ENCODE measurements around the gene ATOX1.

ATOX1 gene

DNA sequence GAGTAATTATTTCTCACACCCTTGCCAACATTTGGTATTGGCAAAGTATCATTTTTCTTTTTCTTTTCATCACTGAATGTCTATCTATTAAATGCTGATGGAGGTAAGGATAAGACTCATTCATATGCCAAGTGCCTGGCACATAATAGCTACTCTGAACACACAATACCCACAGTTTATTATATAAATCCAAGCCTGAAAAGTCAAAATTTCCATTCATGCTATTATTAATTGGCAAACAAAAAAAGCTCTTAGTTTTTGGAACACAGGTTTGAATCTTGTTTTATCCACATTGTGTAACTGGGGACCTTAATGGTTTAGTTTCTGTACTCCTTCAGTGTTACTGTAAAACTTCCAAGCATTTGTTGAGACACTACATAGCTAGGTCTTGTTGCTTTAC, 6.4 kb upstream of the ATOX1 start:
- H3K4me1 ChIP-seq (ENCODE audit: insufficient read depth, low read length) = peaks cover 4% of the 10 kb centered on the region
- no peak overlapping the region for H3K27ac ChIP-seq (ENCODE audit: low read depth, low read length)
- no peaks in the 10 kb centered on the region for H3K9me3 ChIP-seq (ENCODE audit: insufficient read depth, low read depth, low read length)
- H3K9ac ChIP-seq (ENCODE audit: low read depth, low read length) = no peak overlapping the region
- H3K27me3 ChIP-seq (ENCODE audit: insufficient read depth, low read length) = no peaks in the 10 kb centered on the region
- H3K36me3 ChIP-seq (ENCODE audit: insufficient read depth, low read length) = no peaks in the 10 kb centered on the region
- H3K4me3 ChIP-seq (ENCODE audit: low read length) = no peak overlapping the region

GRCh38 chr5:151758141-151758429, 346 bp downstream of the ATOX1 start:
- Histone ChIP-seq H3K27ac (ENCODE audit: low read depth, low read length) (peak overlapping the region; percentile 47; the same call in 1 of the 2 replicates), H3K27me3 (ENCODE audit: insufficient read depth, low read length) (no peaks in the 10 kb centered on the region), H3K9me3 (ENCODE audit: insufficient read depth, low read depth, low read length) (no peaks in the 10 kb centered on the region), H3K4me3 (ENCODE audit: low read length) (peak overlapping the region; percentile 79), H3K4me1 (ENCODE audit: insufficient read depth, low read length) (peaks cover 26% of the 10 kb centered on the region), H3K36me3 (ENCODE audit: insufficient read depth, low read length) (0 out of 2 replicates have a peak, but pooled peaks cover 4% of the 10 kb centered on the region), H3K9ac (ENCODE audit: low read depth, low read length) (peak overlapping the region; percentile 73)
- 0% methylated on average over 11 of the region's 11 CpGs for WGBS

DNA sequence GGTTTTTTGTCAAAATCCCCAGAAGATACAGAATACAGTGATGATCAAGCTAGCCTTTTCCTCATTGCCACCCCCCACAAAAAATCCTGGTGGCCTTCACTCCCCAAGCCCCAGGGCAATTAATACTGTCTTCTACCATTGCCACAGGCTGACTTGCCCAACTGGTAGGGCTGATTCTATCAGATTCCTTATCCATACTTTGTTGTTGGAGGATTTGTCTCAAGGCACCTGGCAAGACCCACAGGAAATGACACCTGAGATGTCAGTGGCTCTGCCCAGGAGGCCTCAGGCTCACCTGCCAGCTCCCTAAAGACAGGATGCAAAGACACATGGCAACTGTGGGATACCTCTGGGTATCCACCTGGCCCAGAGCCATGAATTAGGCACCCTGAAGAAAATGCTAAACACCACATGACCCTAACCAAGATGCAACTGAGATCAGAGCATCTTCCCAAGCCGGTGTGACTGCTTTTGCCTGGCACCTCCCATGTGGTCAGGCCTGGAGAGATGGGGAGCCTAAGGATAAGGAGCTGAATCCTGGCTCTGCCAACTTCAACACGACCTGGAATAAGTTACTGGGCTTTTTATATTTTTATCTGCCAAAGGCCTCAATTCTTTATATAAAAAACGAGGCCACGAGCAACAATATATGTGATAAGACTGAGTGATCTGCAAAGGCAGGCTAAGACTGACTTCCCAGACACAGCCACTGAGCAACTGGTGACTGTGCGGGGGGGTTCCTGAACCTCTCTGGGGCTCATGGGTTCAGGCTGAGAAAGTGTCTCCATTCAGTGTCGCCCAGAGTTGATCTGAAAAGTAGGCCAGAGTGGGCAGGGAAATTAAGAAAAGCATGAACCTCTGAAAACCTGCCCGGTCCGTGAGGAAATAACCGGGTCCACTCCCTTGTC, 944 bp downstream of the ATOX1 start:
- Histone ChIP-seq H3K4me1 (ENCODE audit: insufficient read depth, low read length) (peaks cover 26% of the 10 kb centered on the region), H3K4me3 (ENCODE audit: low read length) (peak overlapping the region; percentile 79), H3K36me3 (ENCODE audit: insufficient read depth, low read length) (0 out of 2 replicates have a peak, but pooled peaks cover 8% of the 10 kb centered on the region), H3K27ac (ENCODE audit: low read depth, low read length) (no peak overlapping the region), H3K9me3 (ENCODE audit: insufficient read depth, low read depth, low read length) (no peaks in the 10 kb centered on the region), H3K9ac (ENCODE audit: low read depth, low read length) (peak overlapping the region; percentile 73), H3K27me3 (ENCODE audit: insufficient read depth, low read length) (no peaks in the 10 kb centered on the region)
- WGBS = 42% methylated on average over 9 of the region's 9 CpGs

GRCh38 chr5:151755383-151755782, 3.0 kb downstream of the ATOX1 start:
- 80% methylated on average over 3 of the region's 3 CpGs for WGBS
- peaks cover 26% of the 10 kb centered on the region for H3K4me1 ChIP-seq (ENCODE audit: insufficient read depth, low read length)
- H3K27me3 ChIP-seq (ENCODE audit: insufficient read depth, low read length) = no peaks in the 10 kb centered on the region
- H3K36me3 ChIP-seq (ENCODE audit: insufficient read depth, low read length) = 0 out of 2 replicates have a peak, but pooled peaks cover 8% of the 10 kb centered on the region
- no peaks in the 10 kb centered on the region for H3K9me3 ChIP-seq (ENCODE audit: insufficient read depth, low read depth, low read length)
- H3K27ac ChIP-seq (ENCODE audit: low read depth, low read length) = no peak overlapping the region
- H3K9ac ChIP-seq (ENCODE audit: low read depth, low read length) = no peak overlapping the region
- no peak overlapping the region for H3K4me3 ChIP-seq (ENCODE audit: low read length)

GRCh38 chr5:151751593-151751992, 6.8 kb downstream of the ATOX1 start:
- Histone ChIP-seq H3K36me3 (ENCODE audit: insufficient read depth, low read length) (0 out of 2 replicates have a peak, but pooled peaks cover 8% of the 10 kb centered on the region), H3K27ac (ENCODE audit: low read depth, low read length) (no peak overlapping the region), H3K27me3 (ENCODE audit: insufficient read depth, low read length) (no peaks in the 10 kb centered on the region), H3K4me1 (ENCODE audit: insufficient read depth, low read length) (peaks cover 5% of the 10 kb centered on the region), H3K9ac (ENCODE audit: low read depth, low read length) (no peak overlapping the region), H3K9me3 (ENCODE audit: insufficient read depth, low read depth, low read length) (no peaks in the 10 kb centered on the region), H3K4me3 (ENCODE audit: low read length) (no peak overlapping the region)
- 95% methylated on average over 4 of the region's 4 CpGs for WGBS

DNA sequence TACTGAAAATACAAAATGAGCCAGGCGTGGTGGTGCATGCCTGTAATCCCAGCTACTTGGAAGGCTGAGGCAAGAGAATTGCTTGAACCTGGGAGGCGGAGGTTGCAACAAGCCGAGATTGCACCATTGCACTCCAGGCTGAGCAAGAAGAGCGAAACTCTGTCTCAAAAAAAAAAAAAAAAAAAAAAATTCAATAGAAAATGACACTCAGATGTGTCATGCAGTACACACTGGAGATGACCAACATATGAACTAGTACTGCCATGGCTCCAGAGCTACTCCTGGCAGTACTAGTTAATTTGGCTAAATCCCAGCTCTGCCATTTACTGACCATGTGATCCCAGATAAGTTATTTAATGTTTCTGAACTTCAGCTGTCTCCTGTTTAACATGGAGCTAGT, 7.3 kb downstream of the ATOX1 start:
- peaks cover 12% of the 10 kb centered on the region for H3K36me3 ChIP-seq (ENCODE audit: insufficient read depth, low read length)
- no peak overlapping the region for H3K9ac ChIP-seq (ENCODE audit: low read depth, low read length)
- H3K4me1 ChIP-seq (ENCODE audit: insufficient read depth, low read length) = peaks cover 5% of the 10 kb centered on the region

DNA sequence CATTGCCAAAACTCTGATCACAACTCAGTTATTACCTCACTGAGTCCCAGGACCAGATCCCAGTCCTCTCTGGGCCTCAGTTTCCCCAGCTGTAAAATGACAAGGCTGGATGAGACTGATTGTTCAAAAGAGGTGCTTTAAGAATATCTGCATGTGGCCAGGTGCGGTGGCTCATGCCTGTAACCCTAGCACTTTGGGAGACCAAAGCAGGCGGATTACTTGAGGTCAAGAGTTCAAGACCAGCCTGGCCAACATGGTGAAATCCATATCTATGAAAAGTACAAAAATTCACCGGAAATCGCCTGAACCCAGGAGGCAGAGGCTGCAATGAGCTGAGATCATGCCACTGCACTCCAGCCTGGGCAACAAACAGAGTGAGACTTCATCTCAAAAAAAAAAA, 8.3 kb downstream of the ATOX1 start:
- H3K9me3 ChIP-seq (ENCODE audit: insufficient read depth, low read depth, low read length) = no peaks in the 10 kb centered on the region
- peaks cover 19% of the 10 kb centered on the region for H3K36me3 ChIP-seq (ENCODE audit: insufficient read depth, low read length)
- no peak overlapping the region for H3K27ac ChIP-seq (ENCODE audit: low read depth, low read length)
- no peak overlapping the region for H3K9ac ChIP-seq (ENCODE audit: low read depth, low read length)
- H3K4me1 ChIP-seq (ENCODE audit: insufficient read depth, low read length) = peaks cover under 1% of the 10 kb centered on the region; the same call in 1 of the 2 replicates
- no peak overlapping the region for H3K4me3 ChIP-seq (ENCODE audit: low read length)
- H3K27me3 ChIP-seq (ENCODE audit: insufficient read depth, low read length) = no peaks in the 10 kb centered on the region
- WGBS = 90% methylated on average over 4 of the region's 4 CpGs

More for the DNA sequence above, 7.3 kb downstream of the ATOX1 start:
- 97% methylated on average over 4 of the region's 4 CpGs for WGBS
- Histone ChIP-seq H3K27me3 (ENCODE audit: insufficient read depth, low read length) (no peaks in the 10 kb centered on the region), H3K27ac (ENCODE audit: low read depth, low read length) (no peak overlapping the region), H3K9me3 (ENCODE audit: insufficient read depth, low read depth, low read length) (no peaks in the 10 kb centered on the region), H3K4me3 (ENCODE audit: low read length) (no peak overlapping the region)

GRCh38 chr5:151745071-151745705, 13.2 kb downstream of the ATOX1 start:
- Histone ChIP-seq H3K9ac (ENCODE audit: low read depth, low read length) (no peak overlapping the region), H3K4me3 (ENCODE audit: low read length) (no peak overlapping the region), H3K27me3 (ENCODE audit: insufficient read depth, low read length) (no peaks in the 10 kb centered on the region), H3K36me3 (ENCODE audit: insufficient read depth, low read length) (peaks cover 27% of the 10 kb centered on the region), H3K27ac (ENCODE audit: low read depth, low read length) (no peak overlapping the region), H3K9me3 (ENCODE audit: insufficient read depth, low read depth, low read length) (no peaks in the 10 kb centered on the region), H3K4me1 (ENCODE audit: insufficient read depth, low read length) (peaks cover 8% of the 10 kb centered on the region)
- 88% methylated on average over 7 of the region's 7 CpGs for WGBS

DNA sequence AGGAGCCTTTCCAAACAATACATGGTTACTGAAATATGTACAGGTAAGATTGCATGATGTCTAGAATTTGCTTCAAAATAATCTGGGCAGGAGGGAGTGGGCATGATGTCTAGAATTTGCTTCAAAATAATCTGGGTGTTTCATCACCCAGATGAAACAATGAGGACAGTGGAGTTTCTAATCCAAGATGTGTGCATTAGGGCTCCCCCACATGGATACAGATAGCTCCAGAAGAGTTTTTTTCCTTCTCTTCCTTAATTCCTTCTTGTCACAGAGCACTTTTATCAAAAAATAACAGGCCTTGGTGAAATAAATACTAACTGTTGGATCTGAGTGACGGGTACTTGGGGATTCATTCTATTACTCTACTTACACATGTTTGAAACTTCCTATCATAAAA, 14.9 kb downstream of the ATOX1 start:
- H3K27me3 ChIP-seq (ENCODE audit: insufficient read depth, low read length) = no peaks in the 10 kb centered on the region
- H3K36me3 ChIP-seq (ENCODE audit: insufficient read depth, low read length) = peaks cover 27% of the 10 kb centered on the region
- no CpG with 5 or more reads among the region's 1 CpG for WGBS
- no peak overlapping the region for H3K4me3 ChIP-seq (ENCODE audit: low read length)
- no peak overlapping the region for H3K27ac ChIP-seq (ENCODE audit: low read depth, low read length)
- peaks cover 17% of the 10 kb centered on the region for H3K4me1 ChIP-seq (ENCODE audit: insufficient read depth, low read length)
- no peak overlapping the region for H3K9ac ChIP-seq (ENCODE audit: low read depth, low read length)
- H3K9me3 ChIP-seq (ENCODE audit: insufficient read depth, low read depth, low read length) = no peaks in the 10 kb centered on the region

- Histone ChIP-seq H3K4me1 (ENCODE audit: insufficient read depth, low read length) (peaks cover 17% of the 10 kb centered on the region), H3K9ac (ENCODE audit: low read depth, low read length) (no peak overlapping the region), H3K9me3 (ENCODE audit: insufficient read depth, low read depth, low read length) (no peaks in the 10 kb centered on the region), H3K27ac (ENCODE audit: low read depth, low read length) (no peak overlapping the region), H3K4me3 (ENCODE audit: low read length) (no peak overlapping the region), H3K27me3 (ENCODE audit: insufficient read depth, low read length) (no peaks in the 10 kb centered on the region), H3K36me3 (ENCODE audit: insufficient read depth, low read length) (peaks cover 27% of the 10 kb centered on the region)
- WGBS = 59% methylated on average over 7 of the region's 7 CpGs
Measured at GRCh38 chr5:151742870-151743294, 15.5 kb downstream of the ATOX1 start.

- no peaks in the 10 kb centered on the region for H3K27me3 ChIP-seq (ENCODE audit: insufficient read depth, low read length)
- no peak overlapping the region for H3K27ac ChIP-seq (ENCODE audit: low read depth, low read length)
- no peak overlapping the region for H3K9ac ChIP-seq (ENCODE audit: low read depth, low read length)
- no peak overlapping the region for H3K4me3 ChIP-seq (ENCODE audit: low read length)
- 97% methylated on average over 6 of the region's 6 CpGs for WGBS
- peaks cover 17% of the 10 kb centered on the region for H3K4me1 ChIP-seq (ENCODE audit: insufficient read depth, low read length)
- peaks cover 27% of the 10 kb centered on the region for H3K36me3 ChIP-seq (ENCODE audit: insufficient read depth, low read length)
- H3K9me3 ChIP-seq (ENCODE audit: insufficient read depth, low read depth, low read length) = no peaks in the 10 kb centered on the region
Measured at GRCh38 chr5:151741678-151742423, 16.6 kb downstream of the ATOX1 start.
